ACC112 (cell line): ENCODE data around the gene KRTAP9-9.

ENCODE experiments used
- H2AFZ ChIP-seq: fragments of 200-600 bp; sonication (generic); one replicate; pipeline ENCODE4 v1.6.0; 2017; ENCODE audit warnings: antibody characterized with exemption, low read length; ENCODE audit not compliant: unreplicated experiment
- H3K27ac ChIP-seq: fragments of 200-600 bp; sonication (generic); 2 replicates; pipeline ENCODE4 v1.5.1; 2014; ENCODE audit warnings: low read depth, mild to moderate bottlenecking, antibody characterized with exemption, low read length, moderate library complexity
- H3K27me3 ChIP-seq: fragments of 200-600 bp; sonication (generic); 2 replicates; pipeline ENCODE4 v1.6.1; 2014; ENCODE audit warnings: mild to moderate bottlenecking, antibody characterized with exemption, low read length, moderate library complexity, mixed read lengths; ENCODE audit not compliant: insufficient read depth
- H3K36me3 ChIP-seq: fragments of 200-600 bp; sonication (generic); 2 replicates; pipeline ENCODE4 v1.6.1; 2016; ENCODE audit warnings: mild to moderate bottlenecking, antibody characterized with exemption, low read length, moderate library complexity, mixed read lengths; ENCODE audit not compliant: insufficient read depth
- H3K4me1 ChIP-seq: fragments of 200-600 bp; sonication (generic); one replicate; pipeline ENCODE4 v1.6.1; 2016; ENCODE audit warnings: low read length, mixed read lengths; ENCODE audit not compliant: insufficient read depth, unreplicated experiment, control insufficient read depth
- H3K4me3 ChIP-seq: fragments of 200-600 bp; sonication (generic); 2 replicates; pipeline ENCODE4 v1.5.1; 2014; ENCODE audit warnings: mild to moderate bottlenecking, low read depth, low read length
- H3K79me2 ChIP-seq: fragments of 200-600 bp; sonication (generic); one replicate; pipeline ENCODE4 v1.6.0; 2016; ENCODE audit warnings: low read length; ENCODE audit not compliant: control insufficient read depth, unreplicated experiment, insufficient read depth

The KRTAP9-9 gene

GRCh38 chr17:41298458-41299135, 43.4 kb downstream of the KRTAP9-9 start:
- Histone ChIP-seq H3K27me3 (no peaks in the 10 kb centered on the region), H3K36me3 (no peaks in the 10 kb centered on the region), H3K27ac (no peak overlapping the region), H3K4me1 (no peaks in the 10 kb centered on the region), H2AFZ (no peak overlapping the region), H3K4me3 (no peak overlapping the region), H3K79me2 (no peaks in the 10 kb centered on the region)

DNA sequence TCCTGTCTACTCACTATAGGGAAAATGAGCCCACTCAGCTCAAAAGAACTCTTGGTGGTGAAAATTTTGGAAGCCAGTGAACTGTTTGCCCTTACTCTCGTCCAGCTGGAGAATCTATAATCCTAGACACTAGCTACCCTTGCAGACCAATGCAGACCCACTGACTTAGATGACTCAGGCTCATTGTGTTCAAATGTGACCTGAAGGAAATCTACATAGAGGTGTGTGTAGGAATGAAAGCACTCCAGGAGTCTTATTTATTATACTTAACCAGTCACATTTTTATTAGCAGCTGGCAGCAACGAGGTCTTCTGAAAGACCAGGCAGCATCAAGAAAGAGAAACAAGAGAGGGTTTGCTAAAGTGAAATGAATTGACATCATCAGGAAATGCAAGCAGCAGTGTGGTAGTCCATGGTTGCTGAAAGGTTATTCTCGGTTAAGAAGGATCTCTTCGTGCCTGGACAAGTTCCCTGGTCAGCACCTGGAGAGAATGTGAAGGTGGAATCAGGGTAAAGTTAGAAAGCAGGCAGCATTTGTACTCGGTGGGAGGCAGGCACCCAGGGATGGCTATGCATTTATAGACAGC, 46.1 kb downstream of the KRTAP9-9 start:
- no peaks in the 10 kb centered on the region for H3K4me1 ChIP-seq
- H3K79me2 ChIP-seq = no peaks in the 10 kb centered on the region
- no peak overlapping the region for H3K4me3 ChIP-seq
- H3K36me3 ChIP-seq = no peaks in the 10 kb centered on the region
- no peak overlapping the region for H3K27ac ChIP-seq
- no peak overlapping the region for H2AFZ ChIP-seq
- H3K27me3 ChIP-seq = no peaks in the 10 kb centered on the region

DNA sequence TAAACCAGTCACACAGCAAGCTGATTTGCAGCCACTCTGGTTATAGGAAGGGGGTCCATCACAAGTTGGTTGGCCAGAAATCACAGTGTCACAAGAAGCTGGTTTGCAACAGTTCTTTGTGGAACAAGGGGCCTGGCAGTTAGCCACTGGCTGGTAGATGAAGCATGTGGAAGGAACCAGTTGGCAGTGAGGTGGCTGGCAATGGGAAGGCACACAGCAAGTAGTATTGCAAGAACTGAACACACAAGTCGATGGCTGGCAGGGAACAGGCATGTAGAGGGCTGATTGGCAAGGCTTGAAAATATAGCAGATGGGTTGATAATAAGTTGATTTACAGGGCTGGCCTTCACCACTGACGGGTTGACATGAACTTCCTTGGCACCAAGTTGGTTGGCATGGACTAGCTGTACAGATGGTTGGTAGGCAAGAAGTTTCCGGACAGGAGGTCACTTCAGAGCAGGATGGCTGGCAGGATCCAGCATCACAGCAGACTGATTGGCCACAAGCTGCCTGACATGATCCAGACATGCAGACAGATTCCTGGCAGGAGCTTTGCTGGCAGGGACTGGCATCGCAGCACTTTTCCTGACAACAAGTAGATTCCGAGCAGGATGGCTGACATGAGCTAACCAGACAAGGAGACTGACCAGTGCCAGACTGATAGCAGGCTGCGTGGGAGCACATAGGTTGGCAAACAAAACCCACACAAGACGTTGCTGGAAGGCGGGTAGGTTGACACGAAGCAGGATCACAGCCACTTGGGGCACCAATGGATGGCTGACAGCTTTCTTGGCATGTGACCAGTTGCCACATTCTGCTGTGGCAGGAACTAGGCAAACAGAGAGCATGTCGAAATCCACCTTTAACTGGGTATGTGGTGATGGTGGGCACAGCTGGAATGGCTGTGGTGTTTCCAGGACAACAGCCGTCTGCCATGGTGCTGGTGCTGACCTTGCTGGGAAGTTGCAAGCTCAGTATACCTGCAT, 47.0 kb downstream of the KRTAP9-9 start, which contains the start of gene KRTAP29-1:
Gene KRTAP29-1, minus strand, starts transcription at position 936 of the 986 bp plus-strand sequence. Its CDS starts 0 bp downstream, at position 936.
- H3K36me3 ChIP-seq = no peaks in the 10 kb centered on the region
- no peak within 1 kb of the TSS for H3K4me3 ChIP-seq
- H3K27me3 ChIP-seq = no peaks in the 10 kb centered on the region
- no peak within 1 kb of the TSS for H3K27ac ChIP-seq
- no peak within 1 kb of the TSS for H2AFZ ChIP-seq
- H3K4me1 ChIP-seq = no peaks in the 10 kb centered on the region
- no peaks in the 10 kb centered on the region for H3K79me2 ChIP-seq

GRCh38 chr17:41302981-41303380, 47.8 kb downstream of the KRTAP9-9 start:
- Histone ChIP-seq H3K27ac (no peak overlapping the region), H3K36me3 (no peaks in the 10 kb centered on the region), H2AFZ (no peak overlapping the region), H3K27me3 (no peaks in the 10 kb centered on the region), H3K4me1 (no peaks in the 10 kb centered on the region), H3K4me3 (no peak overlapping the region), H3K79me2 (no peaks in the 10 kb centered on the region)

GRCh38 chr17:41304091-41304490, 48.9 kb downstream of the KRTAP9-9 start:
- Histone ChIP-seq H3K4me3 (no peak overlapping the region), H2AFZ (no peak overlapping the region), H3K79me2 (no peaks in the 10 kb centered on the region), H3K27ac (no peak overlapping the region), H3K27me3 (no peaks in the 10 kb centered on the region), H3K4me1 (no peaks in the 10 kb centered on the region), H3K36me3 (no peaks in the 10 kb centered on the region)
